Prostate gland (tissue), 2 donors: ENCODE results near the gene SSBP3. TPM values are rescaled to one million over a fixed set of nuclear protein-coding genes. Genes with fewer than 3 reads are reported as not detected.

Experiments used
- DNase-seq: peaks from one replicate; pipeline ENCODE4 v3.0.0-alpha.2; 2019; ENCODE audit warnings: low spot score
- H3K27ac ChIP-seq, 2 donors: fragments of 200-600 bp; sonication (generic); 2 replicates each; pipeline ENCODE4 v1.5.1; 2017 to 2019
- H3K27me3 ChIP-seq: fragments of 200-600 bp; sonication (generic); replicated peaks from 2 replicates; pipeline ENCODE4 v1.5.1; 2019; ENCODE audit not compliant: insufficient read depth
- H3K36me3 ChIP-seq, 2 donors: fragments of 200-600 bp; sonication (generic); 1 replicate in 1 of 2; 2 replicates in 1 of 2; pipeline versions ENCODE4 v1.5.1 to v1.8.1; 2017 to 2019
- H3K4me1 ChIP-seq: fragments of 200-600 bp; sonication (generic); replicated peaks from 2 replicates; pipeline ENCODE4 v1.5.1; 2019
- H3K4me3 ChIP-seq, 2 donors: fragments of 200-600 bp; sonication (generic); 2 replicates each; pipeline ENCODE4 v1.5.1; 2017 to 2019
- H3K9me3 ChIP-seq: fragments of 200-600 bp; sonication (generic); 2 replicates; pipeline ENCODE4 v1.5.1; 2017
- CTCF ChIP-seq, 4 experiments: fragments of 200-600 bp in 2 of 4; fragments of 450-650 bp in 2 of 4; sonication (generic) in 2 of 4; IDR thresholded peaks; 1 replicate in 3 of 4; 2 replicates in 1 of 4; pipeline ENCODE4 v1.5.1; 2016 to 2019; ENCODE audit warnings: antibody characterized with exemption in 4 of 4, mild to moderate bottlenecking in 2 of 4, moderate library complexity in 2 of 4
- POLR2A ChIP-seq: fragments of 450-650 bp; IDR thresholded peaks from one replicate; pipeline ENCODE4 v1.6.1; 2016; ENCODE audit warnings: antibody characterized with exemption, mild to moderate bottlenecking
- POLR2AphosphoS5 ChIP-seq: sonication (generic); formaldehyde crosslinking; IDR thresholded peaks from one replicate; pipeline ENCODE4 v1.6.1; 2017; ENCODE audit warnings: antibody characterized with exemption
- WGBS: methylation state at CpG from one replicate; pipeline ENCODE4 v1.1.5; 2018; 5-methylcytosine and 5-hydroxymethylcytosine counted together
- intact Hi-C: fragments of 100-400 bp; cut with DNase I; formaldehyde crosslinking; loops from one replicate; pipeline ENCODE4 v1.14.2; 2022
- total RNA-seq, 2 donors: library from RNA; depleted of rRNA; stranded (reverse); fragments of >200 nt; gene quantifications; one replicate each; pipeline ENCODE4 v1.1.0, GENCODE V29; 2016

Gene SSBP3
- total RNA-seq, 2 donors from 2014 or later: 45.0 to 94.4 TPM

GRCh38 chr1:54275349-54275748 lies 130.8 kb downstream of the SSBP3 start:
- DNase-seq: peak; percentile 74
- Histone ChIP-seq H3K4me3 (no peak overlapping the region), H3K4me1 (peaks cover 43% of the 10 kb centered on the region), H3K27ac (peak overlapping the region; percentile 80 to 86), H3K9me3 (no peaks in the 10 kb centered on the region), H3K36me3 (no peaks in the 10 kb centered on the region), H3K27me3 (no peaks in the 10 kb centered on the region)
- WGBS: 22% methylated on average over 3 of the region's 3 CpGs
- TF ChIP-seq CTCF (IDR thresholded peaks at IDR 0.05) (peak in 3 of 4 experiments; percentile 39 to 53 (median 51)), POLR2A (no peak), POLR2AphosphoS5 (peak; percentile 81)
- intact Hi-C loops: no loop called here

DNA sequence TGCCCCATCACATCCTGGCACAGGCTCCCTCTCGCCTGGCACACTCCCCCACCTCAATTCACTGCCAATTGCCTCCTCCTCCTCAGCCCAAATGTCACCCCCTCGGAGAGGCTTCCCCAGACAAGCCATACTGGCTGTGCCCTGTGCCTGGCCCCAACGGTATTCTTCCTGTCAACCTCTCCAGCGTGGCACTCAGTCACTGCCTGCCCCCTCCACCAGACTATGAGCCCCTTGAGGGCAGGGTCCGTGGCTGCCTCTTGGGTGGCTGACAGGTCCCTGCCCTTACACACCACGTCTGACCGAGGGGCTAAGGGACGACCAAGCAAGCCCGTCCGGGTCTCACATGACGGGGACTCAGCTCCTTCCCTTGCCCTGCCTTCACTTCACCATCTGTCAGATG lies 131.3 kb downstream of the SSBP3 start:
- Histone ChIP-seq H3K27ac (peak overlapping the region; percentile 80 to 86), H3K36me3 (no peaks in the 10 kb centered on the region), H3K4me1 (peaks cover 43% of the 10 kb centered on the region), H3K9me3 (no peaks in the 10 kb centered on the region), H3K4me3 (no peak overlapping the region), H3K27me3 (no peaks in the 10 kb centered on the region)
- no peak for TF ChIP-seq POLR2AphosphoS5
- no peak for TF ChIP-seq POLR2A
- TF ChIP-seq CTCF (IDR thresholded peaks at IDR 0.05): no peak
- no peak for DNase-seq
- WGBS: 43% methylated on average over 11 of the region's 11 CpGs
- intact Hi-C loops: no loop called here

DNA sequence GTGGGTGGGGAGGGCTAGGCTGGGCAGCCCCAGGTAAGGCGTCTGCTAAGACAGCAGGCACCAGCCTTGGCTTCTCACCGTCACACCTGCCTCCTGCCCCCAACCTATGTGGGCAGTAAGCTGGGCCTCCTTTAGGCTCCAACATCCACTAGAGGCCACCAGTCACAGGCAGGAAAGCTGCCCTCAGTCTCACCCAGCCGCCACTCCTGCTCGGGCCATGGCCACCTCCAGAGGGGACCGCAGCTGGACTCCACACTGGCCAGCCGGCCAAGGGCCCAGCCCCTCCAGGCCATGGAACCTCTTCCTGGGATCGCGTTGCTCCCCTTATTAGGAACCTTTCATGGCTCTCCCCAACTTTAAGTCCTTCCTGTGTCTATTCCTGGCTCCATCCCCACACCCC lies 131.7 kb downstream of the SSBP3 start:
- WGBS: 73% methylated on average over 8 of the region's 8 CpGs
- no peak for TF ChIP-seq POLR2A
- TF ChIP-seq CTCF (IDR thresholded peaks at IDR 0.05): no peak
- no peak for TF ChIP-seq POLR2AphosphoS5
- Histone ChIP-seq H3K4me3 (no peak overlapping the region), H3K27ac (peak overlapping the region; percentile 80 to 86), H3K4me1 (peaks cover 43% of the 10 kb centered on the region), H3K9me3 (no peaks in the 10 kb centered on the region), H3K36me3 (no peaks in the 10 kb centered on the region), H3K27me3 (no peaks in the 10 kb centered on the region)
- DNase-seq: no peak
- intact Hi-C loops: no loop called here

DNA sequence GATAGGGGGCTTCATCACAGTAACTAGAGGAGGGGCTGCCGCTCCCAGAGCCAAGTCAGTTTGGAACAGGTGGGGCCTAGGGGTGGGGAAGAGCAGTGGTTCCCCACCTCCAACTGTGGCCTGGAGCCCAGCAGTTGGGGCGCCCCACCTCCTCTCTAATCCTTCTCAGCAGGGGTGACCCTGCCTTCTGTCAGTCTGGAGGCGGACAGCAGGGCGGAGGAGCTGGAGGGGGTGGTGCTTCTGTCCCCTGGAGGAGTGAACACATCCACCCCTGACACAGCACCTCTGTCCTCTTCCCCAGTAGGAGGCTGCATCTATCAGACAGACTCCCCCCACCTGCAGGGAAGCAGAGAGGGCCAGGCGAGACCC lies 132.4 kb downstream of the SSBP3 start:
- DNase-seq: no peak
- no peak overlapping the region for H3K4me3 ChIP-seq
- H3K27ac ChIP-seq: peak overlapping the region; percentile 80 to 86
- 65% methylated on average over 5 of the region's 5 CpGs for WGBS
- H3K36me3 ChIP-seq: no peaks in the 10 kb centered on the region
- peaks cover 44% of the 10 kb centered on the region for H3K4me1 ChIP-seq
- no peaks in the 10 kb centered on the region for H3K9me3 ChIP-seq
- intact Hi-C loops: loop anchor here (1.0 to 2.0 kb wide), 2 partner anchors 133 to 214 kb away; partner anchors contain the start of gene SSBP3
- TF ChIP-seq POLR2AphosphoS5 (no peak), POLR2A (no peak), CTCF (IDR thresholded peaks at IDR 0.05) (no peak)
- no peaks in the 10 kb centered on the region for H3K27me3 ChIP-seq

DNA sequence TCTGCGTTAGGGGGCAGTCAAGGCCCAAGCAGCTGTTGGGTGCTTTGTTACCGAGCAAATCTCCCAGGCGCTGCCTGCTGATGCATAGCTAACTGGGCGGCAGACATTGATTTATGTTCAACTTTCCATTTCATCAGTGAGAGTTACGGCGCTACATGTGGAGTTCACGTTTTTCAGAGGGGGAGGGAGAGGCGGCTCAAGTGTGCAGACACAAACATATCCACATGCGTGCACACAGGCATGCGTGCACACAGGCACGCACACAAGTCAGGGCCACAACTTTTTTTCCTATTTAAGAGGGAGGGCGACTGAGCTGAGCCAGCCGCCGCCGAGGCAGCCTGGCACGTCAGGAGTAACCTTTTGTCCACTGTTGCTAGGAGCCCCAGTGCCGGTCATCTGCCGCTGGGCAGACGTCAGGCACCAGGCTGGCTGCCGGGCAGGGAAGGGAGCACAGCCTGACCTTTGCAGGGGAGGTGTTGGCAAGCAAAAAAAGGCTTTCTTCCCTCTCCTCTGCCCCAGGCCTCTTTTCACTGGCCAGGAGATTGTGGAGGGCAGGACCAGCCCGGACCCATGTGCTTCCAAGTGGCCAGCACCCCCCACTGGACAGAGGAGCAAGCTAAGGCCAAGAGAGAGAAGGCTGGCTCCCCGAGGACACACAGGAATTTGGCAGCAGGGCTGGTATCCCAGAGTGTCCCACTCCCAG lies 133.0 kb downstream of the SSBP3 start:
- intact Hi-C loops: loop anchor here (1.0 to 2.0 kb wide), 2 partner anchors 134 to 214 kb away; partner anchors contain the start of gene SSBP3
- Histone ChIP-seq H3K36me3 (no peaks in the 10 kb centered on the region), H3K4me3 (no peak overlapping the region), H3K27ac (peak overlapping the region; percentile 80 to 86), H3K9me3 (no peaks in the 10 kb centered on the region), H3K4me1 (peaks cover 44% of the 10 kb centered on the region), H3K27me3 (no peaks in the 10 kb centered on the region)
- no peak for DNase-seq
- WGBS: 37% methylated on average over 14 of the region's 22 CpGs
- TF ChIP-seq POLR2AphosphoS5 (peak; percentile 48), POLR2A (no peak), CTCF (IDR thresholded peaks at IDR 0.05) (no peak)
